GM04503 (cell line): ENCODE data around the gene NEGR1.

ENCODE experiments used
- DNase-seq: peaks from one replicate; pipeline ENCODE4 v3.0.0-alpha.2; 2012; ENCODE audit warnings: low read depth

The NEGR1 gene

DNA sequence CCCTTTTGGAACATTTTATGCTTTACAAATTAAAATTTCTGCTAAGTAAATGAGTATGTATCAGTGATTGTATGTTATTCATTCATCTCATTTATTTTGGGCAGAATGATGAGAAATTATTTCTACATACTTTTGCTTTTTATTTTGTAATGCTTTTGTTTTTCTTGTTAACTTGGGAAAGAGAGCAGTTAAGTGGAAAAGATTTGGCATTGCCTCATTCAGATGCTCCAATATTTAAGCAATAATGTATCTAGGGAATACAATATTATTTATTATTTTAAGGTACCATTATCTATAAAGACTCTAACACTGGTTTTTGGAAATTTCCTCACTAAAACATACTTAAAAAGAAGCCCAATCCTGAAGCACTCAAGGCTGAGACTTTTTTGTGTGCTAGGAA lies 431.8 kb downstream of the NEGR1 start:
- DNase-seq: no peak

GRCh38 chr1:71843012-71843411 lies 439.3 kb downstream of the NEGR1 start:
- no peak for DNase-seq

GRCh38 chr1:71839876-71840275 lies 442.5 kb downstream of the NEGR1 start:
- DNase-seq: no peak

DNA sequence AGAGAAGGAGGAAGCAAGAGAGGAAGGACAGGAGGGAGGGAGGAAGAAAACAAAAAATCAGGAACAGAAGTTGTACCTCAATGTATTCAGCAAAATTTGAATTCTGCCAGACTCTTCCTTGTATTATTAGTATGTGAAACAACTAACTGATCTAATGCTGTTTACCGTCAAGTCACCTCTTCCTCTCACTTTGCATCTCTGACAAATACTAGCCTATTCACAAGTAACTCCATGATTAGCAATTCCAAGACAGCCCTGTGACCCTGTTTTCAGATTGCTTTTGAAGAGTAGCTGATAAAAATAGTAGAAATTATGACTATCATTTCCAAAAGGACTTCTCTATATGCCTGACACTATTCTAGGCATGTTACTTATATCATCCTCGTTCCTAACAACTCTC lies 445.4 kb downstream of the NEGR1 start:
- DNase-seq: no peak

- no peak for DNase-seq
Measured at GRCh38 chr1:71835442-71835813, 446.9 kb downstream of the NEGR1 start.

DNA sequence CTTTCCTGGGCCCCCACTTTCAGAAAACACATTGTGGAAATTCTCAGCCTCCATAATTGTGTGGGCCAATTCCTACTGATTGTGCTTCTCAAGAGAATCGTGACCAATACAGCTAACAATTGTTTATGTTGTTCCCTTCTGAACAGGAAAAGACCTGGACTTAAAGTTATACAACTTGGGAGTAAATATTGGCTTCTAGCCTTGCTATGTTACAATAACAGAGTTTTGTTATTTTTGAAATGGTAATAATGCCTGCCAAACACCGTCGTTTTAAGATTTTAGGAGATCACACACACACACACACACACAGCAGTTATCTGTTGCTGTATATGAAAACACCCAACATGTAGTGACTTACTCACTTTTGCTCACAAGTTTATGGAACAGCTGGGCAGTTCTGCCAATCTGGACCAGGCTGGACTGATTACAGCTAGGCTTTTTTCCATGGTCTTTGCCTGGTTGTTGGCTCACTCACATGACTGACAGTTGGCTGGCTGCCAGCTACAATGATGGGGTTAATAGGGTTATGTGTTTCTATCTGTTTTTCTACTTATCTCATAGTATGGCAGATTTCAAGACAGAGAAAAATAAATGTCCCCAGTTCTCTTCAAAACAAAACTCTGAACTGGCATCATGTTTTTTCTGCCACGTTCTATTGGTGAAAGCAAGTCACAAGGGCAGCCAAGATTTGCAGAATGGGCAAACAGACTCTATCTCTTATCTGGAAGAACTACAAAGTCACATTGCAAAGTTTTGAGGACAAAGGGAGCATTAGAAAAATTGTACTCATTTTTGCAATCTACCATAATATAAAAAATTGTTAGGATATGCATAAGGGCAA lies 447.5 kb downstream of the NEGR1 start:
- no peak for DNase-seq

DNA sequence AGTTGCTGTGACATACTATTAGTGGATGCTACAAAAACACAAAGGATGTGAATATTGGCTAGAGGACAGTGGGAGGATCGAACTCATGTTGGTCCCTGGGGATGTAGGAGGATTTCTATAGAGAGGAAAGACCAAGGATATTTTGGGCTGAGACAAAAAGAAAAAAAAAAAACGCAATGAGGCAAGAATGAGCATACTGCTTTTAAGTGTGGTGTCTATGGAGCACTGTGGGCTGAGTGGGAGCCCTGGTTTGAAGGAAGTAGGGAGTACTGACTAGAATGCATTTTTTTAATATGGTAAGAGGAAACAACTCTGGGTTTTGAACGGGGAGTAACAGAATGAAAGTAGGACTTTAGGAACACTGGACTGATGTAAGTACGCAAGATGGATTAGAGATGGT lies 450.7 kb downstream of the NEGR1 start:
- no peak for DNase-seq

- DNase-seq: no peak
Measured at GRCh38 chr1:71829346-71829745, 453.0 kb downstream of the NEGR1 start.

DNA sequence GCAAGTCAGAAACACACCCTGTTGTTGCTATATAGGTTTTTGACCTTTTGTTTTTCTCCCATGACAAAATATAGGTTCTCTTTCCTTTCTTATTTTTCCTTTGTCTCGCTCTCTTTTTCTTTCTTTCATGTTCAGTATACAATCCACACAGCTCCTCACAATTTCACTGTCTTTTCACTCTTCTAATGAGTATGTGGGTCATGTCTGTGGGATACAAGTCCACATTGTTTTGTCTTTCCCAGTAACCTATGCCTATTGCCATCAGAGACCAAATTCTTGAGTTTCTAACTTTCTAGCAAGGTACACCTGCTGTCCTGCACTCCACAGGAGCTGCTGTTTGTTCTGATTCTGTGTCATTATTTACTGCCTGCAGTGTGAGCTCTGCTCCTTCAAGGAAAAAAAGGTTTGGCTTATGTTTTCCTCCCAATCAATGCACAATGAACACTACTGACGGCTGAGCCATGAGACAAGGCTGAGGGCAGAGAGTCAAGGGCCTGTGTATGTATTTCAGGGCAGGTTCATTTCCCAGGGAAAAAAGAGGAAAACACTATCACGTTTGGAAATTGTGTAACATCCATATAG lies 453.8 kb downstream of the NEGR1 start:
- no peak for DNase-seq

DNA sequence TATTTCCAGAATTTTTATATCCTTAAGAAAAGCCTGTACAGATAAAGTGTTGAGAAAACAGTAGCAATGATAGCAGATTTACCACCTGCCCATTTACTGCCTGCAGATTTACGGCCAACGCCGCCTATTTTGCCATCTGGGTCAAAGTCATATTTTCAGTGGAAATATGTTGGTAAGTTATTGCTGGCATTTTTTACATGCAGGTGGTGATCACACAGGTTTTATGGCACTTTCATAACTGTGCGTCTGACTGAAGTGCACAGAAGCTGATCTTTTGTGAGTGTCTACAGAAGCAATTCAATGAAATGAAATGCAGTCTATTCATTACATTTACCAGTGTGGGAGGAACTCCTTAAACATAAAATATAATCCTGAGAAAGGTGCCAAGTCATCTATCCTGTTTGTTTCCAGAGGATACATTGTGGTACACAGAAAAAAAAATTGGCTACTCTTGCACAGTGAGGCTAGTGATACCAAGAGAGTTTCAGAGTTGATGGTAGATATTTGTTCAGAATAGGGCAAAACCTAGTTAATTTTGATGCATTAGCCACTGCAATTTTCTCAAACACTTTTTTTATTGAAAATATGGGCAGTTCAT lies 458.5 kb downstream of the NEGR1 start:
- no peak for DNase-seq

DNA sequence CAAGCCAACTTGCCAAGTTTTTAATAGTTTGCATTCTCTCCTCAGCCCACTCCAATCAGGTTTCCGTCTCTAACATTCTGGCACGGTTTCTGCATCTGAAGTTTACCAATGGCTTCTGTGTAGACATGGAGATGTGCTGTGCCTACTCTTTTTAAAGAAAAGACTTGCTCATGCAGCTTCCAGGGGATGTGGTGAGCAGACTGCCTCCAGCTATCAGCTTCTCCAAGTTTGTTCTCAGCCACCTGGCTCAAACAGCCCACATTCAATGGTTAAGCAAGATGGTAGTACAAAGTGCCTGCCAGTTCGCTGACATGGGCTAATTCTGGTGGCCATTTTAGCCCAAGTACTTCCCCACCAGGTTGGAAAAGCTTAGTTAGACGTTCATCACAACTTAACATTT lies 465.3 kb downstream of the NEGR1 start:
- no peak for DNase-seq

DNA sequence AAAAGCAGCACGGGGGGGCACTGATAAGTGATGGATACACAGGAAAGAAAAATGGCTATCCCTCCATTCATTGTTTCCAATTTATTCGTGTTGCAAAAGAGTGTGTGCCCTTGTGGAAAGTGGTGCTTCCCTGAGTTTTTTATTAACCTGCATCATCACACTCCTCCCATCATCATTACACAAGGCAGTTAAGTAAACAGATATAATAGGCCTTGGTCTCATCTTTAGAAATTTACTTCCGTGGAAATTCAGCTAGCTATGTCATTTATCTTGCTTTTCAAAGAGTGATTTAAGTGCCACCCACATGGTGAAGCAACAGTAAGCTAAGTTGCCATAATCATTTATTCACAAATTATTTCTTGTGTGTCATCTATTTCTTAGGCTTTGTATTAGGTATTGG lies 473.3 kb downstream of the NEGR1 start:
- no peak for DNase-seq

DNA sequence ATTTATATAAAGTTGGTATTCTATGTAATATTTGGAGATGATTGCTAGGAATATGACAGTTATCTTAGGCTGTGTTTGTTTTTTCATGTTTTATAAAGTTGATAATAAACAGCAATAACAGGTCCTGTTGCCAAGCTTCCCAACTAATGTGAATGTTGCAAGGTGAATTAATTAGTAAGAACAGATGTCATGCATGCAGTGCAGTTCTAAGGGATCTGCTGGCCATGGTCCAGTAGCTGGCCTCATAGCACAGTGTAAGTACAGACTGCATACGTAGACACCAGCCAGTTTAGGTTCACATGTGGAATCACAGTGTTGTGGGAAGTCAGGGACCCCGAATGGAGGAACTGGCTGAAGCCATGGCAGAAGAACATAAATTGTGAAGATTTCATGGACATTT lies 478.2 kb downstream of the NEGR1 start:
- DNase-seq: no peak

GRCh38 chr1:71796006-71796405 lies 486.3 kb downstream of the NEGR1 start:
- no peak for DNase-seq

DNA sequence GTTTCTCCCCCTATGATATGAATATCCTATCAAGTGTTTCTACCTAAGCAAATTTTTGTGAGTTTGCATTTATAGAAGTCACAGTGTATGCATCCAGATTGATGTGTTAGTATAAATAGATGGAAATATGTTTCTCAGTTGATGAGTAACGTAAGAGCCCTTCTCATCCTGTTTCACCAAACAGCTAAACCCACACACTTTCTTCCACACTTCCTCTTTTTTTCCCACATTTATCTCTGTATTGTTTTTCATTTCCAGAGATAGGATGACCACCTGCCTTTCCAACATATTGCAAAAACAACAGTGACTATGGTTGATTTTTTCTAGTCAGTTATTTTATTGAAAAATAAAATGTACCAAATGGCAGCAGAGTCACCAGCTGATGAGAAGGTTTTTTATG lies 490.1 kb downstream of the NEGR1 start:
- no peak for DNase-seq

DNA sequence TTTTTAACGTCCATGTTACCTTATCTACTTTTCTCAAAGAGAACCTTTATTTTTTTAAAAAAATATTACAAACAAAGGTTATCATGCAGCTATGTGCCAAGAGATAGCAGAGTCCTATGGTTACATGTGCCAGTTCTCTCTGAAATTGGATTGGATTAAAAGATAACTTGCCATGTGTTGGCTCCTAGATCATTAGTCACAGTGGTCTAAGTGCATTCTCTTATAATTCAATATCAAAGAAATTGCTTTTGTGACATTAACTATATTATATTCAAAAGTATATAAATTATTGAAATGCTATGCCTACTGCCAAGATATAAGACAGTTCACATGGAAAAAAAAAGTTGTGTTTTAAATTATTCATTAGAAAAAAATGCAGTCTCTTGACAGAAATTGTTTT lies 494.2 kb downstream of the NEGR1 start:
- no peak for DNase-seq

GRCh38 chr1:71787699-71788098 lies 494.6 kb downstream of the NEGR1 start:
- no peak for DNase-seq

DNA sequence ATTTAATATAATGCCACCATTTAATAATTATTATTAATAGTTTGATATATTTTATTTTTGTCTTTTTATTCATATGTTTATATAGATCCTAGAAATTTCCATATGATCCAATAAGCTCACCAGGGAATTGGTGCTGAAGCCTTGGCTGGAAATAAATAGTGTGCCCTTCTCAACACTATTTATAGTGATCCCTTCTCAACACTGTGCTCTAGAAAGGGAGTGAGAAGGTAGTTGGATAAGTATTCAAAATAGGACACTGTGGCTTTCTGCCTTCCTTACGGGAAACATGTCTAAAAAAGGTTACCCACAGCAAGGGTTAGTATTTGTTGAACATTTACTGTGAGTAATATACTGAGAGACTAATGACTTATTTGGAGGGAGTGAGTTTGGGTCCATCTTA lies 496.1 kb downstream of the NEGR1 start:
- DNase-seq: no peak

DNA sequence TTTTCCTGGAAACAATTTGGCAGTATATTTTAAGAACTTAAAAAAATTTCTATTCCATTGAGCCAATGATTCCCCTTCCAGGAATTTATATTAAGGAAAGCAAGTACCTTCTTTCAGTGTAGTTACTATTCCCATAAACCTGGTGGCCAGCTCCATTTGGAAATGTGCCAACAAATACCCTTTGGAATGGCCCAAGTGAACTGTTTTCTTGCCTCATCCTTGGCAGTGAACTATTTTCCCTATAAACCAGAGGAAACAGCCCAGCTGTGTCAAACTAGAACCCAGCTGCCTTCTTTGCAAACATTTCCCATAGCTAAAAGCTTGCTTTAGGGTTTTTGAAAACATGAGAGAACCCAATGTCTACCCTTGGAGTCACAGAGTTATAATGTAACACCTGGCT lies 496.9 kb downstream of the NEGR1 start:
- no peak for DNase-seq

GRCh38 chr1:71785000-71785399 lies 497.3 kb downstream of the NEGR1 start:
- no peak for DNase-seq

GRCh38 chr1:71784241-71784640 lies 498.1 kb downstream of the NEGR1 start:
- no peak for DNase-seq

DNA sequence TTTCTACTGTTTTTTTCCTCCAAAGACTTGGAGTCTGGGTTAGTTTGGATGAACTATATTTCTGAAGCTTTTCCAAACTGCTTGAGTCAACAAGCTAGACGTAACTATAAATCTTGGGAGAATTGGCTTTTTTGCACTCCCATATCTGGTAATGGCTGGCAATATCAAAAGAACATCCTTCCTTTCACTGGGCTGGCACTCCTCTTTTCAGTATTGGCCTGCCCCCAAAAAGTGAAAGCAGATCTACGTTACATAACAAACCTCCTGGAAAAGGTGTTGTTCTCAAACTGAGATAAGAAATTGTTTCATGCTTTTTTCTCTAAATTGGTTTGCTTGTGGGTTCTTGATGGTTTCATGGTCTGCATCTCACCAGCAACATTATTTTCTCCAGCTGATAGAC lies 499.3 kb downstream of the NEGR1 start:
- DNase-seq: no peak

DNA sequence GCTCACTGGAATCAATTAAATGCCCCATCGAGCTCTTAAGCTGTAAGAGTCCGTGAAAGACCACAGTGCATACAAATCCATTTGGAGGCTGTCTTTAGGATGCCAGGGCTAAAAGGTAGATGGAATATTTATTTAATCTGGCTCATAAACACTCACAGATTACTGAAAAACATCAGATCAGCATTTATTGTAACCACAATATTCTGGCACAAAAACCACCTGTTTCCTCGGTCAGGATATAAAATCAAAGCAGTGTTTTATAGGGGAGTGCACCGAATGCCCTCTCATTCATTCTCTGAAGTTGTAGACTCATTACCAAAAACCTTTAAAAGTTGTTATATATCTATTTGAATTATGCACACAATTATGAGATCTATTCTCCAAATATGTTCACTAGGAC lies 500.9 kb downstream of the NEGR1 start:
- DNase-seq: no peak

GRCh38 chr1:71780681-71781080 lies 501.7 kb downstream of the NEGR1 start:
- DNase-seq: no peak
